Ishikawa (cell line): ENCODE measurements around the gene LIMS2.

ENCODE experiments used
- CEBPB ChIP-seq: IDR thresholded peaks from 2 replicates; pipeline ENCODE4 v1.6.1; 2012
- CREB1 ChIP-seq: IDR thresholded peaks from 2 replicates; pipeline ENCODE4 v1.6.1; 2012; ENCODE audit warnings: low read depth
- EGR1 ChIP-seq: IDR thresholded peaks from 2 replicates; pipeline ENCODE4 v1.6.1; 2012
- EP300 ChIP-seq: IDR thresholded peaks from 2 replicates; pipeline ENCODE4 v1.6.1; 2012; ENCODE audit warnings: borderline replicate concordance
- FOXM1 ChIP-seq: IDR thresholded peaks from 2 replicates; pipeline ENCODE4 v1.6.1; 2012; ENCODE audit warnings: low read depth, borderline replicate concordance
- MAX ChIP-seq: IDR thresholded peaks from 2 replicates; pipeline ENCODE4 v1.6.1; 2012
- NFIC ChIP-seq: IDR thresholded peaks from 2 replicates; pipeline ENCODE4 v1.6.1; 2012
- RAD21 ChIP-seq: IDR thresholded peaks from 2 replicates; pipeline ENCODE4 v1.6.1; 2012; ENCODE audit warnings: low read depth
- REST ChIP-seq: IDR thresholded peaks from 2 replicates; pipeline ENCODE4 v1.6.1; 2012; ENCODE audit warnings: low read depth, mild to moderate bottlenecking
- TAF1 ChIP-seq: IDR thresholded peaks from 2 replicates; pipeline ENCODE4 v1.6.1; 2012; ENCODE audit warnings: low read depth, mild to moderate bottlenecking
- TCF12 ChIP-seq: IDR thresholded peaks from 2 replicates; pipeline ENCODE4 v1.6.1; 2012; ENCODE audit warnings: low read depth
- TEAD4 ChIP-seq: IDR thresholded peaks from 2 replicates; pipeline ENCODE4 v1.6.1; 2012
- USF1 ChIP-seq: IDR thresholded peaks from 2 replicates; pipeline ENCODE4 v1.6.1; 2012
- YY1 ChIP-seq: IDR thresholded peaks from 2 replicates; pipeline ENCODE4 v1.6.1; 2012; ENCODE audit warnings: low read depth
- ZBTB7A ChIP-seq: IDR thresholded peaks from 2 replicates; pipeline ENCODE4 v1.6.1; 2012; ENCODE audit warnings: low read depth

The LIMS2 gene

GRCh38 chr2:127675331-127676261 is at the start of gene LIMS2:
Gene LIMS2, minus strand, starts transcription at chr2:127675530. Its CDS starts 506 bp downstream, at chr2:127675024.
- TF ChIP-seq ZBTB7A (peak; percentile 81; the same call in 1 of the 2 replicates), NFIC (no peak), CREB1 (no peak), MAX (peak; percentile 20; the same call in 1 of the 2 replicates), TCF12 (no peak), TAF1 (0 out of 2 replicates have a peak, but pooled peaks have one; percentile 8), RAD21 (peak; percentile 42; the same call in 1 of the 2 replicates), TEAD4 (peak; percentile 76), YY1 (0 out of 2 replicates have a peak, but pooled peaks have one; percentile 36), EP300 (no peak)

GRCh38 chr2:127722807-127723206 is 47.5 kb upstream of the LIMS2 start:
- TF ChIP-seq USF1 (no peak), CREB1 (no peak), ZBTB7A (no peak), CEBPB (no peak), YY1 (no peak), EP300 (no peak), TCF12 (no peak), TEAD4 (no peak), RAD21 (no peak), TAF1 (no peak), EGR1 (no peak), NFIC (no peak), REST (no peak), MAX (no peak), FOXM1 (no peak)

- no peak for TF ChIP-seq RAD21
- TF ChIP-seq EGR1: no peak
Observed at GRCh38 chr2:127721978-127722355, 46.6 kb upstream of the LIMS2 start.

- no peak for TF ChIP-seq YY1
- TF ChIP-seq ZBTB7A: no peak
- TF ChIP-seq REST: no peak
- TF ChIP-seq TEAD4: no peak
- TF ChIP-seq FOXM1: no peak
- TF ChIP-seq EGR1: no peak
Observed at GRCh38 chr2:127721311-127721977, 46.1 kb upstream of the LIMS2 start.

- TF ChIP-seq EP300: no peak
- TF ChIP-seq RAD21: no peak
- TF ChIP-seq CEBPB: no peak
- TF ChIP-seq NFIC: no peak
- no peak for TF ChIP-seq USF1
- no peak for TF ChIP-seq CREB1
- TF ChIP-seq EGR1: no peak
- TF ChIP-seq TAF1: no peak
- TF ChIP-seq YY1: no peak
- no peak for TF ChIP-seq ZBTB7A
- TF ChIP-seq MAX: no peak
- no peak for TF ChIP-seq FOXM1
- TF ChIP-seq TEAD4: no peak
- TF ChIP-seq REST: no peak
- TF ChIP-seq TCF12: no peak
Observed at GRCh38 chr2:127719301-127720218, 44.2 kb upstream of the LIMS2 start.
